Sigmoid colon (tissue), 4 donors: ENCODE data around the gene GALNT7.

Source experiments
- CTCF ChIP-seq, 4 experiments: fragments of 450-650 bp in 3 of 4; fragments of 200-600 bp in 1 of 4; IDR thresholded peaks; one replicate each; pipeline ENCODE4 v1.5.1; 2016 to 2019; ENCODE audit warnings: antibody characterized with exemption in 4 of 4, mild to moderate bottlenecking in 3 of 4, moderate library complexity in 2 of 4
- EP300 ChIP-seq, 4 donors: sonication (generic); formaldehyde crosslinking; IDR thresholded peaks; one replicate each; pipeline ENCODE4 v1.6.1; 2017; ENCODE audit warnings: antibody characterized with exemption in 4 of 4
- POLR2A ChIP-seq, 2 donors: fragments of 450-650 bp; IDR thresholded peaks; one replicate each; pipeline ENCODE4 v1.6.1; 2016; ENCODE audit warnings: antibody characterized with exemption in 2 of 2, mild to moderate bottlenecking in 2 of 2, moderate library complexity in 2 of 2
- POLR2AphosphoS5 ChIP-seq, 4 donors: sonication (generic); formaldehyde crosslinking; IDR thresholded peaks; one replicate each; pipeline ENCODE4 v1.6.1; 2017; ENCODE audit warnings: antibody characterized with exemption in 4 of 4

GRCh38 chr4:173237152-173237551, 68.5 kb downstream of the GALNT7 start:
- no peak for TF ChIP-seq CTCF (IDR thresholded peaks at IDR 0.05)
- TF ChIP-seq POLR2A (IDR thresholded peaks at IDR 0.05): no peak
- no peak for TF ChIP-seq POLR2AphosphoS5 (IDR thresholded peaks at IDR 0.05)
- no peak for TF ChIP-seq EP300 (IDR thresholded peaks at IDR 0.05)
